GM12878 (cell line): ENCODE data around the gene EXOC4.

ENCODE experiments used
- BHLHE40 ChIP-seq, 2 experiments: fragments of 450-650 bp in 1 of 2; IDR thresholded peaks; 2 replicates each; pipeline ENCODE4 v1.6.1; 2011 to 2017; ENCODE audit warnings: low read depth in 2 of 2, borderline replicate concordance in 1 of 2, improper control_type of control experiment in 1 of 2, low read length in 1 of 2, mild to moderate bottlenecking in 1 of 2
- JUND ChIP-seq: IDR thresholded peaks from 2 replicates; pipeline ENCODE4 v1.6.1; 2012; ENCODE audit warnings: low read depth, mild to moderate bottlenecking, low read length, improper control_type of control experiment, moderate library complexity
- RAD51 ChIP-seq: fragments of 450-650 bp; IDR thresholded peaks from 2 replicates; pipeline ENCODE4 v1.6.1; 2016; ENCODE audit warnings: moderate library complexity, mild to moderate bottlenecking, inconsistent platforms
- ZNF24 ChIP-seq: fragments of 450-650 bp; IDR thresholded peaks from 2 replicates; pipeline ENCODE4 v1.6.1; 2017; ENCODE audit warnings: antibody characterized with exemption, mild to moderate bottlenecking
- TF ChIP-seq, protein P1 (sequence below), 3 experiments: IDR thresholded peaks in 2 of 3; conservative IDR thresholded peaks in 1 of 3; 2 replicates each; pipeline ENCODE4 v1.5.1; 2011; ENCODE audit warnings: low read depth in 3 of 3, low read length in 3 of 3, mild to moderate bottlenecking in 3 of 3, control low read depth in 2 of 3, moderate library complexity in 2 of 3, inconsistent platforms in 1 of 3, mixed read lengths in 1 of 3; ENCODE audit not compliant: control insufficient read depth in 2 of 3, insufficient read depth in 1 of 3; ENCODE audit errors: extremely low read depth in 1 of 3
- TF ChIP-seq, protein P2 (sequence below): fragments of 450-650 bp; IDR thresholded peaks from 2 replicates; pipeline ENCODE4 v1.6.1; 2017; ENCODE audit warnings: mild to moderate bottlenecking, moderate library complexity
- TF ChIP-seq, protein P3 (sequence below): IDR thresholded peaks from 2 replicates; pipeline ENCODE4 v1.6.1; 2011; ENCODE audit warnings: low read depth, mild to moderate bottlenecking, low read length, moderate library complexity, borderline replicate concordance; ENCODE audit errors: extremely low read depth
- TF ChIP-seq, protein P4 (sequence below): fragments of 450-650 bp; IDR thresholded peaks from 2 replicates; pipeline ENCODE4 v1.6.1; 2016; ENCODE audit warnings: mild to moderate bottlenecking

DNA sequence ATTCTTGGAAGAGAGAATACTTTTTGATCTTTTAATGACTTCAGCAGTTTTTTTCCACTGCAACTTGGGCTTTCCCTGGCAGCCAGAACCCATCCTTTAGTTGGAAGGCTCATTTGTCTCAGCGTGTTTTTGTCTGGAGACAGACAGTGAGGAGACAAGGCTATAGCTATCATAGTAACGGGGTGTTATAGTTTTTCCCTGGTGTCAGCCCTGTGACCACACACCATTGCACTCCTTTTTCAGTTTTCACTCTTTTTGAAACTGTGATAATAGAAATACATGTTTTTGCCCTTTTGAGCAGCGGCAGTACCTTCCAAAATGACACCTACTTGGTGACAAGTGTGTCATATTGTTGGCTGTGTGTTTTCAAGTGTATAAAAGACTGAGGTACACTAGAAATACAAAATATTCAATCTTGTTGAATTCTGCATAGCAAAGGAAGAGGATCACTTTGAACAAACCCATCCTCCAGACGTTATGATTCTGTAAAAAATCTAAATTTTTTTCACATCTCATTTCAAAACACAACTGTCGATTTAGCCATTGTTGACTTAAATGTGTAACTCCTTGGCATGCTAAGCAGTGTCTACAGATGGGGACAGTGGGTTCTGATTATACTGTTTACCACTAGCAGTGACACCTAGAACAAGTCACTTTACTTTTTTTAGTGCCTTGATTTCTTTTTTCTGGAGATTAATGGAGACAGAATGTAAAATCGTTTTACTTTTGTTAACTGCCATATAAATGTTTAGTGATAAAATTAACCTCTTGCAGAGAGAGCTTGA lies 130.1 kb downstream of the EXOC4 start:
- TF ChIP-seq, protein P1, sequence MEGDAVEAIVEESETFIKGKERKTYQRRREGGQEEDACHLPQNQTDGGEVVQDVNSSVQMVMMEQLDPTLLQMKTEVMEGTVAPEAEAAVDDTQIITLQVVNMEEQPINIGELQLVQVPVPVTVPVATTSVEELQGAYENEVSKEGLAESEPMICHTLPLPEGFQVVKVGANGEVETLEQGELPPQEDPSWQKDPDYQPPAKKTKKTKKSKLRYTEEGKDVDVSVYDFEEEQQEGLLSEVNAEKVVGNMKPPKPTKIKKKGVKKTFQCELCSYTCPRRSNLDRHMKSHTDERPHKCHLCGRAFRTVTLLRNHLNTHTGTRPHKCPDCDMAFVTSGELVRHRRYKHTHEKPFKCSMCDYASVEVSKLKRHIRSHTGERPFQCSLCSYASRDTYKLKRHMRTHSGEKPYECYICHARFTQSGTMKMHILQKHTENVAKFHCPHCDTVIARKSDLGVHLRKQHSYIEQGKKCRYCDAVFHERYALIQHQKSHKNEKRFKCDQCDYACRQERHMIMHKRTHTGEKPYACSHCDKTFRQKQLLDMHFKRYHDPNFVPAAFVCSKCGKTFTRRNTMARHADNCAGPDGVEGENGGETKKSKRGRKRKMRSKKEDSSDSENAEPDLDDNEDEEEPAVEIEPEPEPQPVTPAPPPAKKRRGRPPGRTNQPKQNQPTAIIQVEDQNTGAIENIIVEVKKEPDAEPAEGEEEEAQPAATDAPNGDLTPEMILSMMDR (IDR thresholded peaks at IDR 0.05 in 2 of 3, conservative IDR thresholded peaks at IDR 0.05 in 1 of 3; ENCODE audit: control insufficient read depth in 2 of 3, extremely low read depth in 1 of 3, insufficient read depth in 1 of 3, low read depth in 3 of 3, low read length in 3 of 3): no peak
- TF ChIP-seq RAD51: no peak
- TF ChIP-seq, protein P2, sequence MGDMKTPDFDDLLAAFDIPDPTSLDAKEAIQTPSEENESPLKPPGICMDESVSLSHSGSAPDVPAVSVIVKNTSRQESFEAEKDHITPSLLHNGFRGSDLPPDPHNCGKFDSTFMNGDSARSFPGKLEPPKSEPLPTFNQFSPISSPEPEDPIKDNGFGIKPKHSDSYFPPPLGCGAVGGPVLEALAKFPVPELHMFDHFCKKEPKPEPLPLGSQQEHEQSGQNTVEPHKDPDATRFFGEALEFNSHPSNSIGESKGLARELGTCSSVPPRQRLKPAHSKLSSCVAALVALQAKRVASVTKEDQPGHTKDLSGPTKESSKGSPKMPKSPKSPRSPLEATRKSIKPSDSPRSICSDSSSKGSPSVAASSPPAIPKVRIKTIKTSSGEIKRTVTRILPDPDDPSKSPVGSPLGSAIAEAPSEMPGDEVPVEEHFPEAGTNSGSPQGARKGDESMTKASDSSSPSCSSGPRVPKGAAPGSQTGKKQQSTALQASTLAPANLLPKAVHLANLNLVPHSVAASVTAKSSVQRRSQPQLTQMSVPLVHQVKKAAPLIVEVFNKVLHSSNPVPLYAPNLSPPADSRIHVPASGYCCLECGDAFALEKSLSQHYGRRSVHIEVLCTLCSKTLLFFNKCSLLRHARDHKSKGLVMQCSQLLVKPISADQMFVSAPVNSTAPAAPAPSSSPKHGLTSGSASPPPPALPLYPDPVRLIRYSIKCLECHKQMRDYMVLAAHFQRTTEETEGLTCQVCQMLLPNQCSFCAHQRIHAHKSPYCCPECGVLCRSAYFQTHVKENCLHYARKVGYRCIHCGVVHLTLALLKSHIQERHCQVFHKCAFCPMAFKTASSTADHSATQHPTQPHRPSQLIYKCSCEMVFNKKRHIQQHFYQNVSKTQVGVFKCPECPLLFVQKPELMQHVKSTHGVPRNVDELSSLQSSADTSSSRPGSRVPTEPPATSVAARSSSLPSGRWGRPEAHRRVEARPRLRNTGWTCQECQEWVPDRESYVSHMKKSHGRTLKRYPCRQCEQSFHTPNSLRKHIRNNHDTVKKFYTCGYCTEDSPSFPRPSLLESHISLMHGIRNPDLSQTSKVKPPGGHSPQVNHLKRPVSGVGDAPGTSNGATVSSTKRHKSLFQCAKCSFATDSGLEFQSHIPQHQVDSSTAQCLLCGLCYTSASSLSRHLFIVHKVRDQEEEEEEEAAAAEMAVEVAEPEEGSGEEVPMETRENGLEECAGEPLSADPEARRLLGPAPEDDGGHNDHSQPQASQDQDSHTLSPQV: no peak
- TF ChIP-seq JUND: no peak
- no peak for TF ChIP-seq ZNF24
- TF ChIP-seq, protein P3, sequence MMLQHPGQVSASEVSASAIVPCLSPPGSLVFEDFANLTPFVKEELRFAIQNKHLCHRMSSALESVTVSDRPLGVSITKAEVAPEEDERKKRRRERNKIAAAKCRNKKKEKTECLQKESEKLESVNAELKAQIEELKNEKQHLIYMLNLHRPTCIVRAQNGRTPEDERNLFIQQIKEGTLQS: no peak
- TF ChIP-seq, protein P4, sequence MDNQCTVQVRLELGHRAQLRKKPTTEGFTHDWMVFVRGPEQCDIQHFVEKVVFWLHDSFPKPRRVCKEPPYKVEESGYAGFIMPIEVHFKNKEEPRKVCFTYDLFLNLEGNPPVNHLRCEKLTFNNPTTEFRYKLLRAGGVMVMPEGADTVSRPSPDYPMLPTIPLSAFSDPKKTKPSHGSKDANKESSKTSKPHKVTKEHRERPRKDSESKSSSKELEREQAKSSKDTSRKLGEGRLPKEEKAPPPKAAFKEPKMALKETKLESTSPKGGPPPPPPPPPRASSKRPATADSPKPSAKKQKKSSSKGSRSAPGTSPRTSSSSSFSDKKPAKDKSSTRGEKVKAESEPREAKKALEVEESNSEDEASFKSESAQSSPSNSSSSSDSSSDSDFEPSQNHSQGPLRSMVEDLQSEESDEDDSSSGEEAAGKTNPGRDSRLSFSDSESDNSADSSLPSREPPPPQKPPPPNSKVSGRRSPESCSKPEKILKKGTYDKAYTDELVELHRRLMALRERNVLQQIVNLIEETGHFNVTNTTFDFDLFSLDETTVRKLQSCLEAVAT: no peak
- no peak for TF ChIP-seq BHLHE40 (IDR thresholded peaks at IDR 0.05; ENCODE audit: borderline replicate concordance in 1 of 2, low read depth in 2 of 2, low read length in 1 of 2)
